HepG2 (cell line): ENCODE results near the gene CHST3. TPM values are rescaled to one million over a fixed set of nuclear protein-coding genes. Genes with fewer than 3 reads are reported as not detected.

ENCODE experiments used
- CAMTA2 ChIP-seq: sonication (generic); formaldehyde crosslinking; IDR thresholded peaks from 2 replicates; pipeline ENCODE4 v1.4.0; 2020; ENCODE audit warnings: mild to moderate bottlenecking, missing genetic modification reagents, borderline replicate concordance
- DNMT3B ChIP-seq: conservative IDR thresholded peaks from 2 replicates; pipeline ENCODE4 v1.6.1; 2016; ENCODE audit warnings: missing biosample characterization, control low read depth
- ELF4 ChIP-seq: sonication (generic); formaldehyde crosslinking; IDR thresholded peaks from 2 replicates; pipeline ENCODE4 v1.5.0; 2020; ENCODE audit warnings: missing genetic modification reagents, mild to moderate bottlenecking, moderate library complexity, borderline replicate concordance
- FOXJ3 ChIP-seq: sonication (generic); formaldehyde crosslinking; IDR thresholded peaks from 2 replicates; pipeline ENCODE4 v1.4.0; 2020; ENCODE audit warnings: missing genetic modification reagents, mild to moderate bottlenecking, borderline replicate concordance
- FUBP1 ChIP-seq: sonication (generic); formaldehyde crosslinking; IDR thresholded peaks from 2 replicates; pipeline ENCODE4 v1.5.1; 2020; ENCODE audit warnings: missing genetic modification reagents, mild to moderate bottlenecking, borderline replicate concordance
- HIC2 ChIP-seq: sonication (generic); formaldehyde crosslinking; IDR thresholded peaks from 2 replicates; pipeline ENCODE4 v1.9.0; 2022; ENCODE audit warnings: low read depth, missing genetic modification reagents
- LCORL ChIP-seq, 2 experiments: fragments of 450-650 bp in 1 of 2; sonication (generic) in 1 of 2; formaldehyde crosslinking in 1 of 2; IDR thresholded peaks; 2 replicates each; pipeline versions ENCODE4 v1.5.0 to v1.6.1; 2017 to 2020; ENCODE audit warnings: antibody characterized with exemption in 1 of 2, missing genetic modification reagents in 1 of 2
- PATZ1 ChIP-seq: sonication (generic); formaldehyde crosslinking; IDR thresholded peaks from 2 replicates; pipeline ENCODE4 v1.4.0; 2020; ENCODE audit warnings: missing genetic modification reagents
- TAF1 ChIP-seq: sonication (generic); formaldehyde crosslinking; IDR thresholded peaks from 2 replicates; pipeline ENCODE4 v1.4.0; 2020; ENCODE audit warnings: missing genetic modification reagents
- TEAD3 ChIP-seq: optimal IDR thresholded peaks from 2 replicates; pipeline ENCODE3; 2016; ENCODE audit warnings: borderline replicate concordance
- ZBTB43 ChIP-seq: sonication (generic); formaldehyde crosslinking; conservative IDR thresholded peaks from 2 replicates; pipeline ENCODE4 v1.4.0; 2020; ENCODE audit warnings: missing genetic modification reagents
- ZNF121 ChIP-seq: sonication (generic); formaldehyde crosslinking; IDR thresholded peaks from 2 replicates; pipeline ENCODE4 v1.5.0; 2020; ENCODE audit warnings: mild to moderate bottlenecking, missing genetic modification reagents
- ZNF124 ChIP-seq: sonication (generic); formaldehyde crosslinking; IDR thresholded peaks from 2 replicates; pipeline ENCODE4 v1.4.0; 2020; ENCODE audit warnings: missing genetic modification reagents
- ZNF225 ChIP-seq: sonication (generic); formaldehyde crosslinking; IDR thresholded peaks from 2 replicates; pipeline ENCODE4 v1.4.0; 2020; ENCODE audit warnings: mild to moderate bottlenecking, missing genetic modification reagents
- ZNF256 ChIP-seq: sonication (generic); formaldehyde crosslinking; conservative IDR thresholded peaks from 2 replicates; pipeline ENCODE4 v1.4.0; 2020; ENCODE audit warnings: missing genetic modification reagents
- ZNF276 ChIP-seq: sonication (generic); formaldehyde crosslinking; IDR thresholded peaks from 2 replicates; pipeline ENCODE4 v1.4.0; 2020; ENCODE audit warnings: mild to moderate bottlenecking, low read depth, missing genetic modification reagents
- ZNF441 ChIP-seq: sonication (generic); formaldehyde crosslinking; IDR thresholded peaks from 2 replicates; pipeline ENCODE4 v1.7.0; 2021; ENCODE audit warnings: missing genetic modification reagents, borderline replicate concordance
- ZNF547 ChIP-seq: sonication (generic); formaldehyde crosslinking; IDR thresholded peaks from 2 replicates; pipeline ENCODE4 v1.5.1; 2020; ENCODE audit warnings: mild to moderate bottlenecking, missing genetic modification reagents
- ZNF782 ChIP-seq: sonication (generic); formaldehyde crosslinking; IDR thresholded peaks from 2 replicates; pipeline ENCODE4 v1.4.0; 2020; ENCODE audit warnings: missing genetic modification reagents, mild to moderate bottlenecking, borderline replicate concordance
- ZNF891 ChIP-seq: sonication (generic); formaldehyde crosslinking; IDR thresholded peaks from 2 replicates; pipeline ENCODE4 v1.5.0; 2020; ENCODE audit warnings: mild to moderate bottlenecking, missing genetic modification reagents
- polyA plus RNA-seq, 8 experiments: library from polyadenylated mRNA; depleted of rRNA in 3 of 8; stranded (reverse) in 7 of 8; unstranded in 1 of 8; fragments of >200 nt; fragmentation: Illumina TruSeq in 4 of 8; extraction: Trizol in 4 of 8; gene quantifications; 2 replicates each; pipeline versions ENCODE4 v1.2.1 to v1.2.3, GENCODE V29; 2011 to 2016; ENCODE audit warnings: low read depth in 4 of 8, missing spikeins in 1 of 8, mixed read lengths in 1 of 8; ENCODE audit not compliant: insufficient read depth in 1 of 8
- total RNA-seq, 5 experiments: library from RNA; depleted of rRNA; stranded (reverse); fragments of >200 nt; fragmentation: Illumina TruSeq; extraction: Trizol; gene quantifications; 2 replicates each; pipeline ENCODE4 v1.2.3, GENCODE V29; 2016; ENCODE audit warnings: low read depth in 1 of 5

CHST3 gene
- total and polyA plus RNA-seq, 2 of the 13 experiments (the other 11 are each of a cell fraction or from before 2014, with no cell fraction given) = 7.2 to 18.7 TPM

- TF ChIP-seq LCORL (IDR thresholded peaks at IDR 0.05) = no peak
- TF ChIP-seq LCORL (CRISPR knock-in tag; IDR thresholded peaks at IDR 0.05) = no peak; the same call in 1 of the 2 replicates
- TF ChIP-seq ZNF121 = peak; percentile 79
- TF ChIP-seq ZNF256 (CRISPR knock-in tag) = no peak
- TF ChIP-seq FOXJ3 (CRISPR knock-in tag) = no peak
- no peak for TF ChIP-seq ELF4
- TF ChIP-seq PATZ1 (CRISPR knock-in tag) = peak; percentile 50
- no peak for TF ChIP-seq ZNF891 (CRISPR knock-in tag)
- TF ChIP-seq ZNF124 (CRISPR knock-in tag) = 0 out of 2 replicates have a peak, but pooled peaks have one; percentile 21
- TF ChIP-seq ZNF225 (CRISPR knock-in tag) = no peak
- peak; percentile 52 for TF ChIP-seq TEAD3 (CRISPR knock-in tag)
- TF ChIP-seq ZNF276 (CRISPR knock-in tag) = no peak
- no peak for TF ChIP-seq DNMT3B (CRISPR knock-in tag)
- no peak for TF ChIP-seq ZNF782 (CRISPR knock-in tag)
- 0 out of 2 replicates have a peak, but pooled peaks have one; percentile 49 for TF ChIP-seq ZBTB43 (CRISPR knock-in tag)
- TF ChIP-seq HIC2 (CRISPR knock-in tag) = 0 out of 2 replicates have a peak, but pooled peaks have one; percentile 20
- no peak for TF ChIP-seq CAMTA2 (CRISPR knock-in tag)
- no peak for TF ChIP-seq ZNF441 (CRISPR knock-in tag)
- TF ChIP-seq TAF1 (CRISPR knock-in tag) = no peak
- no peak for TF ChIP-seq ZNF547
- no peak for TF ChIP-seq FUBP1 (CRISPR knock-in tag)
Measured at GRCh38 chr10:72029414-72029813, 65.2 kb downstream of the CHST3 start (continued).
